Subcutaneous abdominal adipose tissue (tissue), 5 donors: ENCODE results near the gene ZNF556.

ENCODE experiments used
- H3K27ac ChIP-seq: one replicate; pipeline ENCODE4 v1.7.0; 2013; ENCODE audit warnings: low read depth, mild to moderate bottlenecking, inconsistent platforms, low read length, moderate library complexity
- H3K27me3 ChIP-seq, 5 donors: one replicate each; pipeline ENCODE4 v1.7.0; 2013; ENCODE audit warnings: low read length in 5 of 5, inconsistent platforms in 1 of 5; ENCODE audit not compliant: control insufficient read depth in 5 of 5, insufficient read depth in 4 of 5
- H3K36me3 ChIP-seq, 5 donors: one replicate each; pipeline ENCODE4 v1.7.0; 2013; ENCODE audit warnings: low read length in 5 of 5; ENCODE audit not compliant: control insufficient read depth in 5 of 5, insufficient read depth in 5 of 5
- H3K4me1 ChIP-seq, 5 donors: one replicate each; pipeline ENCODE4 v1.7.0; 2013; ENCODE audit warnings: low read length in 5 of 5, mild to moderate bottlenecking in 3 of 5, moderate library complexity in 1 of 5; ENCODE audit not compliant: control insufficient read depth in 5 of 5, insufficient read depth in 5 of 5
- H3K4me3 ChIP-seq, 5 donors: one replicate each; pipeline ENCODE4 v1.7.0; 2013; ENCODE audit warnings: low read length in 5 of 5, low read depth in 1 of 5
- H3K9ac ChIP-seq, 5 donors: one replicate each; pipeline ENCODE4 v1.7.0; 2013; ENCODE audit warnings: low read length in 5 of 5, mild to moderate bottlenecking in 4 of 5, moderate library complexity in 3 of 5
- H3K9me3 ChIP-seq, 5 donors: one replicate each; pipeline ENCODE4 v1.7.0; 2013; ENCODE audit warnings: low read length in 5 of 5; ENCODE audit not compliant: control insufficient read depth in 5 of 5
- donor health status: healthy.
- donor health status: healthy.
- donor health status: healthy.
- donor health status: healthy.
- donor health status: healthy.

The ZNF556 gene

GRCh38 chr19:2837430-2837829 is 29.7 kb upstream of the ZNF556 start:
- Histone ChIP-seq H3K9ac (no peak overlapping the region), H3K36me3 (peaks cover 9 to 27% (median 22%) of the 10 kb centered on the region in 5 donors), H3K4me1 (peaks cover 5 to 13% (median 6%) of the 10 kb centered on the region in 5 donors), H3K27me3 (peaks cover 0 to 6% (median 0%) of the 10 kb centered on the region in 5 donors), H3K27ac (no peak overlapping the region), H3K9me3 (peaks cover 20 to 50% (median 45%) of the 10 kb centered on the region in 5 donors), H3K4me3 (no peak overlapping the region)

GRCh38 chr19:2840794-2841791 is 26.0 kb upstream of the ZNF556 start, which contains the start of gene ZNF555:
Gene ZNF555 (plus strand): TSS chr19:2841475. CDS start chr19:2841573, 98 bp downstream.
- H3K36me3 ChIP-seq = peaks cover 0 to 5% (median 0%) of the 10 kb centered on the region in 5 donors
- H3K27me3 ChIP-seq = no peaks in the 10 kb centered on the region
- H3K27ac ChIP-seq = peak within 1 kb of the TSS; percentile 90
- peak within 1 kb of the TSS; percentile 22 to 82 (median 74) for H3K9ac ChIP-seq
- peaks cover 0 to 17% (median 7%) of the 10 kb centered on the region in 5 donors for H3K4me1 ChIP-seq
- H3K4me3 ChIP-seq = peak within 1 kb of the TSS; percentile 74 to 90 (median 77)
- H3K9me3 ChIP-seq = peaks cover 2 to 16% (median 12%) of the 10 kb centered on the region in 5 donors

GRCh38 chr19:2841855-2842574 is 25.1 kb upstream of the ZNF556 start:
- H3K9me3 ChIP-seq = peaks cover 0 to 14% (median 7%) of the 10 kb centered on the region in 5 donors
- peaks cover 0 to 17% (median 7%) of the 10 kb centered on the region in 5 donors for H3K4me1 ChIP-seq
- no peaks in the 10 kb centered on the region for H3K27me3 ChIP-seq
- no peak overlapping the region for H3K27ac ChIP-seq
- H3K36me3 ChIP-seq = peaks cover 0 to 9% (median 0%) of the 10 kb centered on the region in 5 donors
- peak overlapping the region; percentile 64 to 90 (median 77) for H3K4me3 ChIP-seq
- peak overlapping the region; percentile 22 to 82 (median 60) for H3K9ac ChIP-seq

- no peak overlapping the region for H3K9ac ChIP-seq
- H3K27ac ChIP-seq = no peak overlapping the region
- H3K9me3 ChIP-seq = peaks cover 0 to 27% (median 20%) of the 10 kb centered on the region in 5 donors
- no peak overlapping the region for H3K4me3 ChIP-seq
- H3K36me3 ChIP-seq = peaks cover 0 to 9% (median 3%) of the 10 kb centered on the region in 5 donors
- H3K27me3 ChIP-seq = no peaks in the 10 kb centered on the region
- peaks cover 0 to 17% (median 7%) of the 10 kb centered on the region in 5 donors for H3K4me1 ChIP-seq
Measured at GRCh38 chr19:2845107-2845506, 22.0 kb upstream of the ZNF556 start.

GRCh38 chr19:2846180-2846894 is 20.8 kb upstream of the ZNF556 start:
- no peak overlapping the region for H3K9ac ChIP-seq
- H3K36me3 ChIP-seq = peaks cover 10 to 18% (median 14%) of the 10 kb centered on the region in 5 donors
- peaks cover 0 to 11% (median 7%) of the 10 kb centered on the region in 5 donors for H3K4me1 ChIP-seq
- no peaks in the 10 kb centered on the region for H3K27me3 ChIP-seq
- peaks cover 2 to 39% (median 28%) of the 10 kb centered on the region in 5 donors for H3K9me3 ChIP-seq
- H3K4me3 ChIP-seq = no peak overlapping the region
- H3K27ac ChIP-seq = no peak overlapping the region

- Histone ChIP-seq H3K27me3 (no peaks in the 10 kb centered on the region), H3K9ac (no peak overlapping the region), H3K9me3 (peaks cover 10 to 51% (median 40%) of the 10 kb centered on the region in 5 donors), H3K4me3 (no peak overlapping the region), H3K36me3 (peaks cover 22 to 30% (median 26%) of the 10 kb centered on the region in 5 donors), H3K4me1 (peaks cover 0 to 3% (median 1%) of the 10 kb centered on the region in 5 donors), H3K27ac (no peak overlapping the region)
Measured at GRCh38 chr19:2847507-2847906, 19.6 kb upstream of the ZNF556 start.

- Histone ChIP-seq H3K36me3 (peaks cover 33 to 41% (median 37%) of the 10 kb centered on the region in 5 donors), H3K4me3 (no peak overlapping the region), H3K9ac (no peak overlapping the region), H3K9me3 (peaks cover 21 to 62% (median 51%) of the 10 kb centered on the region in 5 donors), H3K27me3 (no peaks in the 10 kb centered on the region), H3K27ac (no peak overlapping the region), H3K4me1 (peaks cover 0 to 10% (median 0%) of the 10 kb centered on the region in 5 donors)
Measured at GRCh38 chr19:2848616-2849015, 18.5 kb upstream of the ZNF556 start.

- H3K9ac ChIP-seq = no peak overlapping the region
- peaks cover 28 to 75% (median 65%) of the 10 kb centered on the region in 5 donors for H3K9me3 ChIP-seq
- H3K4me3 ChIP-seq = peak overlapping the region in 2 of 5 donors; percentile 17 to 25
- no peak overlapping the region for H3K27ac ChIP-seq
- peaks cover 34 to 45% (median 40%) of the 10 kb centered on the region in 5 donors for H3K36me3 ChIP-seq
- peaks cover 0 to 10% (median 0%) of the 10 kb centered on the region in 5 donors for H3K4me1 ChIP-seq
- no peaks in the 10 kb centered on the region for H3K27me3 ChIP-seq
Measured at GRCh38 chr19:2850256-2850925, 16.7 kb upstream of the ZNF556 start.

- Histone ChIP-seq H3K9me3 (peaks cover 35 to 85% (median 76%) of the 10 kb centered on the region in 5 donors), H3K27me3 (no peaks in the 10 kb centered on the region), H3K4me1 (peaks cover 0 to 10% (median 0%) of the 10 kb centered on the region in 5 donors), H3K4me3 (peak overlapping the region; percentile 4 to 51 (median 22)), H3K36me3 (peaks cover 33 to 55% (median 39%) of the 10 kb centered on the region in 5 donors), H3K27ac (no peak overlapping the region), H3K9ac (no peak overlapping the region)
Measured at GRCh38 chr19:2852598-2852997, 14.5 kb upstream of the ZNF556 start.
